ENCODE results near the gene SPAG8. TPM values are rescaled to one million over a fixed set of nuclear protein-coding genes. Genes with fewer than 3 reads are reported as not detected.

Gene SPAG8
- total RNA-seq, 2 experiments from 2014 or later, result 2.0 to 2.2 TPM

GRCh38 chr9:35845824-35846771 lies 34.0 kb upstream of the SPAG8 start:
- Mint-ChIP-seq H3K27ac (no peak overlapping the region), H3K4me1 (peaks cover 31% of the 10 kb centered on the region), H3K4me3 (no peak overlapping the region), H3K27me3 (peaks cover 2% of the 10 kb centered on the region), H3K9me3 (no peaks in the 10 kb centered on the region), H3K36me3 (ENCODE audit: low read depth) (no peaks in the 10 kb centered on the region)
- no peak for DNase-seq
- POLR2A ChIA-PET, result interaction anchor here (0.7 to 1.2 kb wide), 3 partner anchors 10 to 32 kb away, joined by 3 to 4 read pairs (median 3); partner anchors contain the start of gene HINT2
- CTCF ChIA-PET, result no interaction called here

GRCh38 chr9:35844628-35845270 lies 32.7 kb upstream of the SPAG8 start:
- DNase-seq, result no peak
- POLR2A ChIA-PET, result interaction anchor here (0.6 to 1.2 kb wide), 2 partner anchors 30 to 80 kb away, joined by 3 to 4 read pairs; partner anchors contain the start of gene HINT2
- Mint-ChIP-seq H3K27me3 (no peaks in the 10 kb centered on the region), H3K36me3 (ENCODE audit: low read depth) (no peaks in the 10 kb centered on the region), H3K4me3 (no peak overlapping the region), H3K9me3 (no peaks in the 10 kb centered on the region), H3K4me1 (peaks cover 31% of the 10 kb centered on the region), H3K27ac (no peak overlapping the region)
- CTCF ChIA-PET, result no interaction called here

GRCh38 chr9:35842795-35843194 lies 30.7 kb upstream of the SPAG8 start:
- CTCF ChIA-PET, result no interaction called here
- H3K9me3 Mint-ChIP-seq, result no peaks in the 10 kb centered on the region
- POLR2A ChIA-PET, result no interaction called here

GRCh38 chr9:35842020-35842745 lies 30.1 kb upstream of the SPAG8 start:
- H3K4me3 Mint-ChIP-seq, result no peak overlapping the region
- ChIA-PET CTCF (interaction anchor here (1.1 kb wide), 1 partner anchor 14 kb away, joined by 3 read pairs; the partner anchor contains the start of gene FAM221B), POLR2A (no interaction called here)
- H3K27me3 Mint-ChIP-seq, result no peaks in the 10 kb centered on the region
- no peak for DNase-seq
- H3K4me1 Mint-ChIP-seq, result peaks cover 22% of the 10 kb centered on the region
- H3K27ac Mint-ChIP-seq, result no peak overlapping the region
- H3K36me3 Mint-ChIP-seq (ENCODE audit: low read depth), result no peaks in the 10 kb centered on the region
- no peaks in the 10 kb centered on the region for H3K9me3 Mint-ChIP-seq

More at GRCh38 chr9:35842795-35843194, 30.7 kb upstream of the SPAG8 start:
- Mint-ChIP-seq H3K27ac (no peak overlapping the region), H3K4me1 (peaks cover 26% of the 10 kb centered on the region), H3K27me3 (no peaks in the 10 kb centered on the region), H3K36me3 (ENCODE audit: low read depth) (no peaks in the 10 kb centered on the region), H3K4me3 (no peak overlapping the region)
- DNase-seq, result no peak

- no peak for DNase-seq
- H3K4me1 Mint-ChIP-seq, result peaks cover 19% of the 10 kb centered on the region
- no peak overlapping the region for H3K27ac Mint-ChIP-seq
- H3K27me3 Mint-ChIP-seq, result no peaks in the 10 kb centered on the region
- ChIA-PET CTCF (interaction anchor here (1.1 kb wide), 1 partner anchor 13 kb away, joined by 3 read pairs; the partner anchor contains the start of gene FAM221B), POLR2A (no interaction called here)
- H3K36me3 Mint-ChIP-seq (ENCODE audit: low read depth), result no peaks in the 10 kb centered on the region
- H3K4me3 Mint-ChIP-seq, result no peak overlapping the region
- H3K9me3 Mint-ChIP-seq, result no peaks in the 10 kb centered on the region
These were observed 29.5 kb upstream of the SPAG8 start for GRCh38 chr9:35841645-35841900.

- ChIA-PET POLR2A (no interaction called here), CTCF (interaction anchor here (1.1 kb wide), 1 partner anchor 13 kb away, joined by 3 read pairs; the partner anchor contains the start of gene FAM221B)
- Mint-ChIP-seq H3K4me3 (no peak overlapping the region), H3K36me3 (ENCODE audit: low read depth) (no peaks in the 10 kb centered on the region), H3K4me1 (peaks cover 19% of the 10 kb centered on the region), H3K27ac (no peak overlapping the region), H3K9me3 (no peaks in the 10 kb centered on the region), H3K27me3 (no peaks in the 10 kb centered on the region)
- DNase-seq, result no peak
These were observed 29.0 kb upstream of the SPAG8 start for GRCh38 chr9:35840881-35841644.

GRCh38 chr9:35839926-35840325 lies 27.9 kb upstream of the SPAG8 start:
- DNase-seq, result no peak
- no peak overlapping the region for H3K27ac Mint-ChIP-seq
- no peaks in the 10 kb centered on the region for H3K36me3 Mint-ChIP-seq (ENCODE audit: low read depth)
- H3K4me1 Mint-ChIP-seq, result peaks cover 10% of the 10 kb centered on the region
- no peaks in the 10 kb centered on the region for H3K9me3 Mint-ChIP-seq
- no peak overlapping the region for H3K4me3 Mint-ChIP-seq
- ChIA-PET CTCF (no interaction called here), POLR2A (no interaction called here)
- H3K27me3 Mint-ChIP-seq, result no peaks in the 10 kb centered on the region

- H3K4me3 Mint-ChIP-seq, result no peak overlapping the region
- H3K9me3 Mint-ChIP-seq, result no peaks in the 10 kb centered on the region
- H3K36me3 Mint-ChIP-seq (ENCODE audit: low read depth), result no peaks in the 10 kb centered on the region
- DNase-seq, result no peak
- CTCF ChIA-PET, result interaction anchor here (1.3 to 3.8 kb wide), 6 partner anchors 10 to 140 kb away, joined by 3 to 29 read pairs (median 6); partner anchors contain the start of gene SPAG8
- H3K4me1 Mint-ChIP-seq, result peaks cover 3% of the 10 kb centered on the region
- no peaks in the 10 kb centered on the region for H3K27me3 Mint-ChIP-seq
- POLR2A ChIA-PET, result interaction anchor here (1.0 kb wide), 1 partner anchor 11 kb away, joined by 3 read pairs; no protein-coding TSS in a partner anchor
- H3K27ac Mint-ChIP-seq, result no peak overlapping the region
These were observed 24.5 kb upstream of the SPAG8 start for GRCh38 chr9:35836595-35836994.

- no peak overlapping the region for H3K27ac Mint-ChIP-seq
- no peaks in the 10 kb centered on the region for H3K9me3 Mint-ChIP-seq
- no peak for DNase-seq
- ChIA-PET POLR2A (no interaction called here), CTCF (interaction anchor here (0.8 to 3.8 kb wide), 16 partner anchors 9 to 224 kb away, joined by 3 to 29 read pairs (median 3); partner anchors contain the start of genes HINT2 and SPAG8)
- H3K4me1 Mint-ChIP-seq, result peaks cover 3% of the 10 kb centered on the region
- H3K4me3 Mint-ChIP-seq, result no peak overlapping the region
- H3K27me3 Mint-ChIP-seq, result no peaks in the 10 kb centered on the region
- no peaks in the 10 kb centered on the region for H3K36me3 Mint-ChIP-seq (ENCODE audit: low read depth)
These were observed 23.7 kb upstream of the SPAG8 start for GRCh38 chr9:35835766-35836165.

GRCh38 chr9:35835216-35835632 lies 23.2 kb upstream of the SPAG8 start:
- Mint-ChIP-seq H3K36me3 (ENCODE audit: low read depth) (no peaks in the 10 kb centered on the region), H3K9me3 (no peaks in the 10 kb centered on the region), H3K4me1 (peaks cover 3% of the 10 kb centered on the region), H3K4me3 (no peak overlapping the region), H3K27ac (no peak overlapping the region), H3K27me3 (no peaks in the 10 kb centered on the region)
- DNase-seq, result peak; percentile 29
- POLR2A ChIA-PET, result no interaction called here
- CTCF ChIA-PET, result interaction anchor here (0.6 to 3.8 kb wide), 17 partner anchors 9 to 224 kb away, joined by 3 to 29 read pairs (median 3); partner anchors contain the start of genes HINT2 and SPAG8

- ChIA-PET CTCF (interaction anchor here (0.6 to 3.8 kb wide), 15 partner anchors 8 to 281 kb away, joined by 3 to 29 read pairs (median 3); partner anchors contain the start of genes HINT2 and SPAG8), POLR2A (no interaction called here)
- no peak overlapping the region for H3K4me3 Mint-ChIP-seq
- no peaks in the 10 kb centered on the region for H3K36me3 Mint-ChIP-seq (ENCODE audit: low read depth)
- H3K27ac Mint-ChIP-seq, result no peak overlapping the region
- no peak for DNase-seq
- no peaks in the 10 kb centered on the region for H3K27me3 Mint-ChIP-seq
- no peaks in the 10 kb centered on the region for H3K9me3 Mint-ChIP-seq
- peaks cover 7% of the 10 kb centered on the region for H3K4me1 Mint-ChIP-seq
These were observed 22.5 kb upstream of the SPAG8 start for GRCh38 chr9:35834260-35835215.

Measured in activated CD4-positive, alpha-beta memory T cell treated with anti-CD3 and anti-CD28 coated beads, Interleukin-2, amount 10 ng/mL, durations not matched to agents 7 days and 5 days (primary cell).